GM19043 (cell line): ENCODE measurements around the gene ACSF3.
"Not testable (repeated sequence)": the region's sequence is repeated elsewhere in the genome, so short reads cannot be mapped to it uniquely, and the experiment has no call there.

Source experiments
- ATAC-seq: cut with Tn5 transposase; IDR thresholded peaks from one replicate; pipeline ENCODE4 v1.9.1; 2021; ENCODE audit warnings: low read depth; ENCODE audit not compliant: unreplicated experiment

Gene ACSF3

GRCh38 chr16:89055313-89055712 lies 38.3 kb upstream of the ACSF3 start:
- ATAC-seq: no peak

- no peak for ATAC-seq
Measured at GRCh38 chr16:89055894-89056555, 37.6 kb upstream of the ACSF3 start.

- ATAC-seq: no peak
Measured at GRCh38 chr16:89056592-89056991, 37.1 kb upstream of the ACSF3 start.

- ATAC-seq: no peak
Measured at GRCh38 chr16:89057738-89058137, 35.9 kb upstream of the ACSF3 start.

GRCh38 chr16:89058812-89059211 lies 34.8 kb upstream of the ACSF3 start:
- no peak for ATAC-seq

GRCh38 chr16:89060207-89060794 lies 33.4 kb upstream of the ACSF3 start:
- no peak for ATAC-seq

- no peak for ATAC-seq
Measured at GRCh38 chr16:89061086-89061485, 32.6 kb upstream of the ACSF3 start.

- ATAC-seq: no peak
Measured at GRCh38 chr16:89061590-89062380, 31.9 kb upstream of the ACSF3 start.

- no peak for ATAC-seq
Measured at GRCh38 chr16:89062389-89063345, 31.0 kb upstream of the ACSF3 start.

GRCh38 chr16:89063768-89064320 lies 29.8 kb upstream of the ACSF3 start:
- no peak for ATAC-seq

- no peak for ATAC-seq
Measured at GRCh38 chr16:89064606-89065457, 28.8 kb upstream of the ACSF3 start.

- ATAC-seq: no peak
Measured at GRCh38 chr16:89065458-89065822, 28.2 kb upstream of the ACSF3 start.

GRCh38 chr16:89066721-89067120 lies 26.9 kb upstream of the ACSF3 start:
- ATAC-seq: no peak

GRCh38 chr16:89067677-89068443 lies 25.8 kb upstream of the ACSF3 start:
- ATAC-seq: no peak

- ATAC-seq: not testable (repeated sequence)
Measured at GRCh38 chr16:89068814-89069616, 24.6 kb upstream of the ACSF3 start.

- ATAC-seq: no peak
Measured at GRCh38 chr16:89069920-89070319, 23.7 kb upstream of the ACSF3 start.

- no peak for ATAC-seq
Measured at GRCh38 chr16:89070590-89070989, 23.1 kb upstream of the ACSF3 start.
